ENCODE data around the gene ZNF445. TPM values are rescaled to one million over a fixed set of nuclear protein-coding genes. Genes with fewer than 3 reads are reported as not detected.

The ZNF445 gene
- total RNA-seq, 2 donors from 2014 or later = 11.5 to 14.6 TPM

GRCh38 chr3:44396200-44397171, 81.0 kb downstream of the ZNF445 start:
- no peak for DNase-seq
- intact Hi-C loops (cut with DNase I) = no loop called here
- no peak overlapping the region for H3K27ac ChIP-seq
- H3K9ac ChIP-seq (ENCODE audit: low read depth in 2 of 2, low read length in 2 of 2) = no peak overlapping the region
- H3K36me3 ChIP-seq = no peaks in the 10 kb centered on the region
- H3K27me3 ChIP-seq = no peaks in the 10 kb centered on the region
- TF ChIP-seq, protein P1, sequence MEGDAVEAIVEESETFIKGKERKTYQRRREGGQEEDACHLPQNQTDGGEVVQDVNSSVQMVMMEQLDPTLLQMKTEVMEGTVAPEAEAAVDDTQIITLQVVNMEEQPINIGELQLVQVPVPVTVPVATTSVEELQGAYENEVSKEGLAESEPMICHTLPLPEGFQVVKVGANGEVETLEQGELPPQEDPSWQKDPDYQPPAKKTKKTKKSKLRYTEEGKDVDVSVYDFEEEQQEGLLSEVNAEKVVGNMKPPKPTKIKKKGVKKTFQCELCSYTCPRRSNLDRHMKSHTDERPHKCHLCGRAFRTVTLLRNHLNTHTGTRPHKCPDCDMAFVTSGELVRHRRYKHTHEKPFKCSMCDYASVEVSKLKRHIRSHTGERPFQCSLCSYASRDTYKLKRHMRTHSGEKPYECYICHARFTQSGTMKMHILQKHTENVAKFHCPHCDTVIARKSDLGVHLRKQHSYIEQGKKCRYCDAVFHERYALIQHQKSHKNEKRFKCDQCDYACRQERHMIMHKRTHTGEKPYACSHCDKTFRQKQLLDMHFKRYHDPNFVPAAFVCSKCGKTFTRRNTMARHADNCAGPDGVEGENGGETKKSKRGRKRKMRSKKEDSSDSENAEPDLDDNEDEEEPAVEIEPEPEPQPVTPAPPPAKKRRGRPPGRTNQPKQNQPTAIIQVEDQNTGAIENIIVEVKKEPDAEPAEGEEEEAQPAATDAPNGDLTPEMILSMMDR (IDR thresholded peaks at IDR 0.05) = no peak
- no peaks in the 10 kb centered on the region for H3K4me1 ChIP-seq
- no peak overlapping the region for H3K4me3 ChIP-seq
- H3K9me3 ChIP-seq = no peaks in the 10 kb centered on the region

DNA sequence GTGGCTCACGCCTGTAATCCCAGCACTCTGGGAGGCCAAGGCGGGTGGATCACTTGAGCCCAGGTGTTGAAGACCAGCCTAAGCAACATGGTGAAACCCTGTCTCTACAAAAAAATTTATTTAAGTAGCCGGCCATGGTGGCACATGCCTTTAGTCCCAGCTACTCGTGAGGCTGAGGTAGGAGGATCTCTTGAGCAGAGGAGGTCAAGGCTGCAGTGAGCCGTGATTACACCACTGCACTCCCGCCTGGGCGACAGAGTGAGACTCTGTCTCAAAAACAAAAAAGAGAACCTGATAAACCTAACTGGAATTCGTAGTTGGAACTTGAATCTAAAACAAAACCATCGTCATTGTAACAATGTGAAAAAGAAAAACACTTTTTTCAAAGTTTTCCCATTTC, 81.8 kb downstream of the ZNF445 start:
- H3K4me1 ChIP-seq = no peaks in the 10 kb centered on the region
- DNase-seq = no peak
- H3K36me3 ChIP-seq = no peaks in the 10 kb centered on the region
- H3K27ac ChIP-seq = no peak overlapping the region
- intact Hi-C loops (cut with DNase I) = no loop called here
- TF ChIP-seq, protein P1 (IDR thresholded peaks at IDR 0.05) = no peak
- H3K9me3 ChIP-seq = no peaks in the 10 kb centered on the region
- H3K4me3 ChIP-seq = no peak overlapping the region
- H3K27me3 ChIP-seq = no peaks in the 10 kb centered on the region
- no peak overlapping the region for H3K9ac ChIP-seq (ENCODE audit: low read depth in 2 of 2, low read length in 2 of 2)

DNA sequence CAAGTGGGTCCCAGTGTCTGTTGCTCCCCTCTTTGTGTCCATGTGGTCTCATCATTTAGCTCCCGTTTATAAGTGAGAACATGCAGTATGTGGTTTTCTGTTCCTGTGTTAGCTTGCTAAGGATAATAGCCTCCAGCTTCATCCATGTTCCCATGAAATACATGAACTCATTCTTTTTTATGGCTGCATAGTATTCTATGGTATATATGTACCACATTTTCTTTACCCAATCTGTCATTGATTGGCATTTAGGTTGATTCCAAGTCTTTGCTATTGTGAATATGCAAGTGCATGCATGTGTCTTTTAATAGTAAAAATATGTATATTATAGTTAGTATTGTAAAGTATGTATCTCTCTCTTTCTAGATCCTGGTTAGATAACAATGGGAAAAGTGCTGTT, 85.0 kb downstream of the ZNF445 start:
- TF ChIP-seq, protein P1 (IDR thresholded peaks at IDR 0.05) = no peak
- Histone ChIP-seq H3K4me3 (no peak overlapping the region), H3K9me3 (no peaks in the 10 kb centered on the region), H3K27ac (no peak overlapping the region), H3K27me3 (no peaks in the 10 kb centered on the region), H3K9ac (ENCODE audit: low read depth in 2 of 2, low read length in 2 of 2) (no peak overlapping the region), H3K36me3 (no peaks in the 10 kb centered on the region), H3K4me1 (no peaks in the 10 kb centered on the region)
- DNase-seq = no peak
- intact Hi-C loops (cut with DNase I) = no loop called here

DNA sequence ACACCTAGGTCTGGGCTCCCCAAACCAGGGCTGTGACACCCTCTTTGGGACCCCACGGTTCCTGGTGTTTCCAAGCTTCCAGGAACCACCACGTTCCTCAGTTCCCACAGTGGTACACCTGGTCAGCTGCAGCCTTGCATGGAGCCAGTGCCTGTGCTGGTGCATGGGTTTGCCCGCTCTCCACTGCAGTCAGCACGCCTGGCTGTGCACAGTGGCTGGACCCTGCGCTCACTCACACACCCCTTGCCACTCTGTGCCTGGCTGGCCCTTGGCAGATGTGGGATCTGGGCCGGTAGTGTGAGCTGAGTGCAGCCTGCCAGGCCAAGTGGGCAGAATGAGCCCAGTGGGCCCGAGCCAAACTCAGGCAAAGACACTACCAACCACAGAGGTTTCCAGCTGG, 90.1 kb downstream of the ZNF445 start:
- Histone ChIP-seq H3K36me3 (no peaks in the 10 kb centered on the region), H3K4me1 (no peaks in the 10 kb centered on the region), H3K27ac (no peak overlapping the region), H3K9ac (ENCODE audit: low read depth in 2 of 2, low read length in 2 of 2) (no peak overlapping the region), H3K27me3 (no peaks in the 10 kb centered on the region), H3K9me3 (no peaks in the 10 kb centered on the region), H3K4me3 (no peak overlapping the region)
- no peak for DNase-seq
- intact Hi-C loops (cut with DNase I) = no loop called here
- TF ChIP-seq, protein P1 (IDR thresholded peaks at IDR 0.05) = no peak

Other genes starting within 250 kb of the ZNF445 start
- gene TOPAZ1, start 235.8 kb downstream of the ZNF445 start, total RNA-seq = not detected
- gene TCAIM, start 138.9 kb downstream of the ZNF445 start, total RNA-seq = 10 to 100 TPM; 20.2 to 26.2 TPM
- gene ZKSCAN7, start 77.5 kb upstream of the ZNF445 start, total RNA-seq = 1 to 10 TPM; 1.2 to 2.8 TPM
- under 1 TPM; 0.57 to 0.72 TPM for gene ZNF660, start 107.3 kb upstream of the ZNF445 start, total RNA-seq
- 10 to 100 TPM; 10.5 to 13.5 TPM for gene ZNF197, start 147.4 kb upstream of the ZNF445 start, total RNA-seq
- 1 to 10 TPM; 6.6 to 7.4 TPM for gene ZNF35, start 171.1 kb upstream of the ZNF445 start, total RNA-seq
- gene ZNF502, start 235.0 kb upstream of the ZNF445 start, total RNA-seq = 1 to 10 TPM; 3.3 to 3.5 TPM